ENCODE measurements around the gene TMED8. TPM values are rescaled to one million over a fixed set of nuclear protein-coding genes. Genes with fewer than 3 reads are reported as not detected.

The TMED8 gene
- total and polyA plus RNA-seq, 10 of the 15 experiments (the other 5 are each of a cell fraction or from before 2014, with no cell fraction given): 7.3 to 39.1 (median 26.1) TPM

GRCh38 chr14:77339407-77339806, 37.5 kb downstream of the TMED8 start:
- BruUV-seq (replicated peaks): no TSS peak
- Histone ChIP-seq H4K20me1 (ENCODE audit: control insufficient read depth, insufficient read depth) (no peaks in the 10 kb centered on the region), H3K4me3 (no peak overlapping the region), H2AFZ (ENCODE audit: control insufficient read depth, low read depth, low read length) (no peak overlapping the region), H3K9ac (ENCODE audit: control insufficient read depth, insufficient read depth, low read length) (no peak overlapping the region), H3K27ac (ENCODE audit: control insufficient read depth, insufficient read depth) (no peak overlapping the region), H3K79me2 (ENCODE audit: control insufficient read depth, insufficient read depth, low read length) (no peaks in the 10 kb centered on the region), H3K27me3 (replicated peaks in 1 of 2; ENCODE audit: control insufficient read depth in 2 of 2, insufficient read depth in 2 of 2, low read length in 1 of 2) (no peaks in the 10 kb centered on the region), H3K36me3 (ENCODE audit: control insufficient read depth in 2 of 2, insufficient read depth in 2 of 2, low read length in 1 of 2) (peaks cover 7 to 16% of the 10 kb centered on the region in 2 experiments), H3K9me3 (replicated peaks; ENCODE audit: control insufficient read depth, insufficient read depth, low read length) (no peaks in the 10 kb centered on the region), H3K4me1 (ENCODE audit: control insufficient read depth, insufficient read depth, low read length) (no peaks in the 10 kb centered on the region), H3K4me2 (ENCODE audit: control insufficient read depth, insufficient read depth) (no peak overlapping the region)
- ChIA-PET SMC1A (ENCODE audit: uncharacterized antibody, unreplicated experiment) (interaction anchor here (1.1 kb wide), 2 partner anchors 13 to 40 kb away, joined by 3 read pairs; no protein-coding TSS in a partner anchor), CTCF (interaction anchor here (1.8 kb wide), 1 partner anchor 23 kb away, joined by 6 read pairs; no protein-coding TSS in a partner anchor), POLR2A (no interaction called here), RAD21 (ENCODE audit: unreplicated experiment) (no interaction called here)
- intact Hi-C loops (cut with micrococcal nuclease; ENCODE audit: unreplicated experiment): no loop called here
- DNase-seq (ENCODE audit: low read depth, low spot score) (no peak), ATAC-seq (no peak), FAIRE-seq (no peak)
- WGBS (ENCODE audit: insufficient coverage, insufficient replicate concordance, low lambda C conversion rate, missing lambda C conversion rate): 96% methylated on average over 1 of the region's 1 CpG
- in situ Hi-C loops (cut with MboI): no loop called here
- TF ChIP-seq ZNF274 (IDR thresholded peaks at IDR 0.05; ENCODE audit: insufficient read depth, insufficient read length) (no peak), TCF7 (IDR thresholded peaks at IDR 0.05; ENCODE audit: borderline replicate concordance) (no peak), ATF2 (IDR thresholded peaks at IDR 0.05; ENCODE audit: low read length) (no peak)

- H3K79me2 ChIP-seq (ENCODE audit: control insufficient read depth, insufficient read depth, low read length): no peaks in the 10 kb centered on the region
- no peaks in the 10 kb centered on the region for H4K20me1 ChIP-seq (ENCODE audit: control insufficient read depth, insufficient read depth)
- ChIA-PET SMC1A (ENCODE audit: uncharacterized antibody, unreplicated experiment) (no interaction called here), RAD21 (ENCODE audit: unreplicated experiment) (interaction anchor here (1.0 to 1.2 kb wide), 2 partner anchors 39 to 68 kb away, joined by 3 to 4 read pairs; partner anchors contain the start of genes SAMD15 and TMED8), CTCF (interaction anchor here (1.8 kb wide), 1 partner anchor 22 kb away, joined by 6 read pairs; no protein-coding TSS in a partner anchor), POLR2A (interaction anchor here (1.2 kb wide), 1 partner anchor 35 kb away, joined by 3 read pairs; no protein-coding TSS in a partner anchor)
- no peak overlapping the region for H3K27ac ChIP-seq (ENCODE audit: control insufficient read depth, insufficient read depth)
- peaks cover 7 to 15% of the 10 kb centered on the region in 2 experiments for H3K36me3 ChIP-seq (ENCODE audit: control insufficient read depth in 2 of 2, insufficient read depth in 2 of 2, low read length in 1 of 2)
- 96% methylated on average over 2 of the region's 2 CpGs for WGBS (ENCODE audit: insufficient coverage, insufficient replicate concordance, low lambda C conversion rate, missing lambda C conversion rate)
- peak; percentile 33; the same call in 2 of the 3 replicates for ATAC-seq
- no peaks in the 10 kb centered on the region for H3K4me1 ChIP-seq (ENCODE audit: control insufficient read depth, insufficient read depth, low read length)
- no peaks in the 10 kb centered on the region for H3K9me3 ChIP-seq (replicated peaks; ENCODE audit: control insufficient read depth, insufficient read depth, low read length)
- H2AFZ ChIP-seq (ENCODE audit: control insufficient read depth, low read depth, low read length): no peak overlapping the region
- FAIRE-seq: peak; percentile 38
- no TSS peak for BruUV-seq (replicated peaks)
- in situ Hi-C loops (cut with MboI) (no loop called here), intact Hi-C loops (cut with micrococcal nuclease; ENCODE audit: unreplicated experiment) (no loop called here)
- no peak overlapping the region for H3K4me3 ChIP-seq
- DNase-seq (ENCODE audit: low read depth, low spot score): no peak
- no peak overlapping the region for H3K9ac ChIP-seq (ENCODE audit: control insufficient read depth, insufficient read depth, low read length)
- no peaks in the 10 kb centered on the region for H3K27me3 ChIP-seq (replicated peaks in 1 of 2; ENCODE audit: control insufficient read depth in 2 of 2, insufficient read depth in 2 of 2, low read length in 1 of 2)
- no peak overlapping the region for H3K4me2 ChIP-seq (ENCODE audit: control insufficient read depth, insufficient read depth)
- TF ChIP-seq TAF1 (IDR thresholded peaks at IDR 0.05; ENCODE audit: borderline replicate concordance, low read depth, low read length): no peak
- TF ChIP-seq POLR2A (IDR thresholded peaks at IDR 0.05; ENCODE audit: low read depth, low read length): no peak
- no peak for TF ChIP-seq E2F4 (IDR thresholded peaks at IDR 0.05; ENCODE audit: low read depth, low read length)
- no peak for TF ChIP-seq STAT3 (IDR thresholded peaks at IDR 0.05; ENCODE audit: low read depth, low read length)
- TF ChIP-seq ATF7 (IDR thresholded peaks at IDR 0.05; ENCODE audit: low read depth): no peak
- no peak for TF ChIP-seq CHD2 (IDR thresholded peaks at IDR 0.05; ENCODE audit: borderline replicate concordance, low read depth, low read length)
- TF ChIP-seq SUZ12 (IDR thresholded peaks at IDR 0.05; ENCODE audit: unreplicated experiment): no peak
- TF ChIP-seq ZNF274 (IDR thresholded peaks at IDR 0.05; ENCODE audit: insufficient read depth, insufficient read length): no peak
- TF ChIP-seq RUNX3 (IDR thresholded peaks at IDR 0.05; ENCODE audit: low read length): no peak
- TF ChIP-seq ZBTB33 (IDR thresholded peaks at IDR 0.05): no peak
- TF ChIP-seq RB1 (IDR thresholded peaks at IDR 0.05; ENCODE audit: borderline replicate concordance): no peak
Observed at GRCh38 chr14:77338302-77338701, 38.6 kb downstream of the TMED8 start.
